ENCODE results near the gene TRDN.
"Not testable (repeated sequence)": the region's sequence is repeated elsewhere in the genome, so short reads cannot be mapped to it uniquely, and the experiment has no call there.

Gene TRDN

GRCh38 chr6:123233336-123233735 is 403.4 kb downstream of the TRDN start:
- H3K27ac ChIP-seq (ENCODE audit: extremely low read depth, low read depth, low read length) = no peak overlapping the region
- H3K9me3 ChIP-seq (ENCODE audit: control insufficient read depth, insufficient read depth, low read depth, low read length) = no peaks in the 10 kb centered on the region
- POLR2A ChIA-PET = no interaction called here
- CTCF ChIA-PET = interaction anchor here (0.6 to 0.7 kb wide), 3 partner anchors 20 to 395 kb away, joined by 3 read pairs; no protein-coding TSS in a partner anchor
- H3K36me3 ChIP-seq (ENCODE audit: control insufficient read depth in 2 of 2, insufficient read depth in 1 of 2, low read length in 2 of 2) = no peaks in the 10 kb centered on the region
- no peak for TF ChIP-seq SCRT1 (tag by site-specific recombination; IDR thresholded peaks at IDR 0.05; ENCODE audit: borderline replicate concordance)
- TF ChIP-seq KLF16 (tag by site-specific recombination; IDR thresholded peaks at IDR 0.05) = no peak
- TF ChIP-seq ZNF280D (tag by site-specific recombination; IDR thresholded peaks at IDR 0.05) = no peak
- no peak for TF ChIP-seq ZNF155 (tag by site-specific recombination; IDR thresholded peaks at IDR 0.05)
- TF ChIP-seq ZNF837 (tag by site-specific recombination; IDR thresholded peaks at IDR 0.05) = no peak
- no peak for TF ChIP-seq ZNF707 (tag by site-specific recombination; IDR thresholded peaks at IDR 0.05)
- H3K4me1 ChIP-seq (ENCODE audit: control insufficient read depth, insufficient read depth, low read length) = no peaks in the 10 kb centered on the region
- H3K4me3 ChIP-seq (ENCODE audit: low read depth, low read length) = no peak overlapping the region

GRCh38 chr6:123227789-123228188 is 409.0 kb downstream of the TRDN start:
- H3K9me3 ChIP-seq (ENCODE audit: control insufficient read depth, insufficient read depth, low read depth, low read length); H3K36me3 ChIP-seq (ENCODE audit: control insufficient read depth in 2 of 2, insufficient read depth in 1 of 2, low read length in 2 of 2); CTCF ChIA-PET; H3K4me3 ChIP-seq (ENCODE audit: low read depth, low read length); H3K4me1 ChIP-seq (ENCODE audit: control insufficient read depth, insufficient read depth, low read length); H3K27ac ChIP-seq (ENCODE audit: extremely low read depth, low read depth, low read length); POLR2A ChIA-PET: not testable (repeated sequence)

GRCh38 chr6:123226398-123226797 is 410.4 kb downstream of the TRDN start:
- Histone ChIP-seq H3K4me3 (ENCODE audit: low read depth, low read length) (no peak overlapping the region), H3K27ac (ENCODE audit: extremely low read depth, low read depth, low read length) (no peak overlapping the region), H3K4me1 (ENCODE audit: control insufficient read depth, insufficient read depth, low read length) (no peaks in the 10 kb centered on the region), H3K36me3 (ENCODE audit: control insufficient read depth in 2 of 2, insufficient read depth in 1 of 2, low read length in 2 of 2) (no peaks in the 10 kb centered on the region), H3K9me3 (ENCODE audit: control insufficient read depth, insufficient read depth, low read depth, low read length) (no peaks in the 10 kb centered on the region)
- ChIA-PET CTCF (no interaction called here), POLR2A (no interaction called here)
- TF ChIP-seq ZNF146 (tag by site-specific recombination; IDR thresholded peaks at IDR 0.05) = no peak
- TF ChIP-seq ZNF530 (tag by site-specific recombination; IDR thresholded peaks at IDR 0.05; ENCODE audit: low read depth) = no peak
- no peak for TF ChIP-seq SP2 (tag by site-specific recombination; IDR thresholded peaks at IDR 0.05)
- TF ChIP-seq ZNF114 (tag by site-specific recombination; IDR thresholded peaks at IDR 0.05) = no peak
- TF ChIP-seq ZNF19 (tag by site-specific recombination; IDR thresholded peaks at IDR 0.05; ENCODE audit: low read depth) = no peak
- no peak for TF ChIP-seq ZNF548 (tag by site-specific recombination; IDR thresholded peaks at IDR 0.05)
- no peak for TF ChIP-seq ZSCAN4 (tag by site-specific recombination; IDR thresholded peaks at IDR 0.05)
- TF ChIP-seq TCF7L2 (IDR thresholded peaks at IDR 0.05; ENCODE audit: borderline replicate concordance, low read depth, low read length) = no peak
- no peak for TF ChIP-seq ZNF37A (tag by site-specific recombination; IDR thresholded peaks at IDR 0.05)

GRCh38 chr6:123224077-123224476 is 412.7 kb downstream of the TRDN start:
- Histone ChIP-seq H3K9me3 (ENCODE audit: control insufficient read depth, insufficient read depth, low read depth, low read length) (no peaks in the 10 kb centered on the region), H3K36me3 (ENCODE audit: control insufficient read depth in 2 of 2, insufficient read depth in 1 of 2, low read length in 2 of 2) (no peaks in the 10 kb centered on the region), H3K4me3 (ENCODE audit: low read depth, low read length) (no peak overlapping the region), H3K4me1 (ENCODE audit: control insufficient read depth, insufficient read depth, low read length) (no peaks in the 10 kb centered on the region), H3K27ac (ENCODE audit: extremely low read depth, low read depth, low read length) (no peak overlapping the region)
- no peak for TF ChIP-seq ZNF639 (tag by site-specific recombination; IDR thresholded peaks at IDR 0.05)
- TF ChIP-seq HOXA7 (CRISPR knock-in tag; IDR thresholded peaks at IDR 0.05; ENCODE audit: borderline replicate concordance) = no peak
- no peak for TF ChIP-seq ZNF211 (tag by site-specific recombination; IDR thresholded peaks at IDR 0.05; ENCODE audit: low read depth)
- TF ChIP-seq ZNF777 (tag by site-specific recombination; IDR thresholded peaks at IDR 0.05; ENCODE audit: borderline replicate concordance) = no peak
- no peak for TF ChIP-seq ZNF202 (tag by site-specific recombination; IDR thresholded peaks at IDR 0.05; ENCODE audit: borderline replicate concordance)
- TF ChIP-seq ZNF585B (tag by site-specific recombination; IDR thresholded peaks at IDR 0.05) = no peak
- TF ChIP-seq ZNF341 (tag by site-specific recombination; IDR thresholded peaks at IDR 0.05; ENCODE audit: low read depth) = no peak
- ChIA-PET POLR2A (interaction anchor here (0.7 kb wide), 2 partner anchors 15 to 841 kb away, joined by 3 read pairs; no protein-coding TSS in a partner anchor), CTCF (interaction anchor here (0.7 kb wide), 1 partner anchor 103 kb away, joined by 3 read pairs; no protein-coding TSS in a partner anchor)

All from HEK293 (cell line).